GM18498 (cell line): ENCODE results near the gene PTDSS2.
"Not testable (repeated sequence)": the region's sequence is repeated elsewhere in the genome, so short reads cannot be mapped to it uniquely, and the experiment has no call there.

ENCODE experiments used
- ATAC-seq: cut with Tn5 transposase; IDR thresholded peaks from one replicate; pipeline ENCODE4 v1.9.1; 2021; ENCODE audit warnings: mild to moderate bottlenecking, moderate library complexity; ENCODE audit not compliant: unreplicated experiment

PTDSS2 gene

GRCh38 chr11:413120-414081 lies 36.7 kb upstream of the PTDSS2 start:
- ATAC-seq, result no peak

GRCh38 chr11:414318-414857 lies 35.7 kb upstream of the PTDSS2 start:
- ATAC-seq, result no peak

GRCh38 chr11:415640-416041 lies 34.4 kb upstream of the PTDSS2 start:
- ATAC-seq, result no peak

GRCh38 chr11:416051-416756 lies 33.9 kb upstream of the PTDSS2 start:
- no peak for ATAC-seq

- ATAC-seq, result no peak
Measured at GRCh38 chr11:416757-417621, 33.1 kb upstream of the PTDSS2 start.

GRCh38 chr11:417652-418342 lies 32.3 kb upstream of the PTDSS2 start:
- no peak for ATAC-seq

GRCh38 chr11:418343-419247 lies 31.5 kb upstream of the PTDSS2 start:
- ATAC-seq, result no peak

GRCh38 chr11:419248-420005 lies 30.7 kb upstream of the PTDSS2 start:
- no peak for ATAC-seq

GRCh38 chr11:420054-420910 lies 29.8 kb upstream of the PTDSS2 start:
- no peak for ATAC-seq

GRCh38 chr11:420911-421321 lies 29.2 kb upstream of the PTDSS2 start:
- no peak for ATAC-seq

- no peak for ATAC-seq
Measured at GRCh38 chr11:422249-422656, 27.8 kb upstream of the PTDSS2 start.

GRCh38 chr11:424232-424631 lies 25.8 kb upstream of the PTDSS2 start:
- no peak for ATAC-seq

GRCh38 chr11:424766-425165 lies 25.3 kb upstream of the PTDSS2 start:
- ATAC-seq, result not testable (repeated sequence)

- ATAC-seq, result no peak
Measured at GRCh38 chr11:425301-425700, 24.8 kb upstream of the PTDSS2 start.

GRCh38 chr11:426851-427250 lies 23.2 kb upstream of the PTDSS2 start:
- ATAC-seq, result no peak

- ATAC-seq, result no peak
Measured at GRCh38 chr11:428295-428694, 21.8 kb upstream of the PTDSS2 start.

- no peak for ATAC-seq
Measured at GRCh38 chr11:429391-429790, 20.7 kb upstream of the PTDSS2 start.
